ENCODE data around the gene IGSF8.

DNA sequence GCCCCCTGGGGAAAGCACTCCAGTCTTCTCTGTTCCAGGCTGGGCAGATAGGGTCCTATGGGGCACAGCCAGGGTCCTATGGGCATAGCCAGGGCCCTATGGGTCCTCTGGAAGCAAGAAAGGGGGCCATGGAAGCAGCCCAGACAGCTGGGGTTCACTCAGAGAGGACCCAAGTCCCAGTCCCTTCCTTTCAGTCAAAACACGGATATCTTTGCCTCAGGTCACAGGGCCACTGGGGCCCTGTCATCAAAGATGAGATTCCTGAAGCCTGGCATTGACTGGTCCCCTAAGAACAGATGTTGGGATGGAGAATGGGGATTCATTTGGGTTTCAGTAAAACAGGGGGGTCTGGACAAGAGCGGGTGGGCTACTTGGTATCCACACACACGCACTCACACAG is 8.5 kb downstream of the IGSF8 start:
- TF ChIP-seq, protein P1, sequence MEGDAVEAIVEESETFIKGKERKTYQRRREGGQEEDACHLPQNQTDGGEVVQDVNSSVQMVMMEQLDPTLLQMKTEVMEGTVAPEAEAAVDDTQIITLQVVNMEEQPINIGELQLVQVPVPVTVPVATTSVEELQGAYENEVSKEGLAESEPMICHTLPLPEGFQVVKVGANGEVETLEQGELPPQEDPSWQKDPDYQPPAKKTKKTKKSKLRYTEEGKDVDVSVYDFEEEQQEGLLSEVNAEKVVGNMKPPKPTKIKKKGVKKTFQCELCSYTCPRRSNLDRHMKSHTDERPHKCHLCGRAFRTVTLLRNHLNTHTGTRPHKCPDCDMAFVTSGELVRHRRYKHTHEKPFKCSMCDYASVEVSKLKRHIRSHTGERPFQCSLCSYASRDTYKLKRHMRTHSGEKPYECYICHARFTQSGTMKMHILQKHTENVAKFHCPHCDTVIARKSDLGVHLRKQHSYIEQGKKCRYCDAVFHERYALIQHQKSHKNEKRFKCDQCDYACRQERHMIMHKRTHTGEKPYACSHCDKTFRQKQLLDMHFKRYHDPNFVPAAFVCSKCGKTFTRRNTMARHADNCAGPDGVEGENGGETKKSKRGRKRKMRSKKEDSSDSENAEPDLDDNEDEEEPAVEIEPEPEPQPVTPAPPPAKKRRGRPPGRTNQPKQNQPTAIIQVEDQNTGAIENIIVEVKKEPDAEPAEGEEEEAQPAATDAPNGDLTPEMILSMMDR (IDR thresholded peaks at IDR 0.05; ENCODE audit: extremely low read depth in 1 of 2, insufficient read depth in 1 of 2, low read depth in 1 of 2, low read length in 2 of 2) = no peak
- no peak for TF ChIP-seq POLR2A (IDR thresholded peaks at IDR 0.05; ENCODE audit: low read depth, low read length)
